Endothelial cell of umbilical vein (primary cell): ENCODE measurements around the gene MYH15.

Experiments
- CTCF ChIP-seq, 2 donors: IDR thresholded peaks; 1 replicate in 1 of 2; 2 replicates in 1 of 2; pipeline ENCODE4 v1.5.1; 2011; ENCODE audit warnings: low read length in 2 of 2, mild to moderate bottlenecking in 2 of 2, moderate library complexity in 2 of 2, control low read depth in 1 of 2, inconsistent platforms in 1 of 2, low read depth in 1 of 2; ENCODE audit not compliant: insufficient read depth in 1 of 2; ENCODE audit errors: extremely low read depth in 1 of 2
- MAX ChIP-seq: IDR thresholded peaks from 2 replicates; pipeline ENCODE4 v1.6.1; 2011; ENCODE audit not compliant: insufficient read depth, insufficient read length

GRCh38 chr3:108512671-108513070, 2.3 kb upstream of the MYH15 start:
- TF ChIP-seq CTCF (IDR thresholded peaks at IDR 0.05; ENCODE audit: extremely low read depth in 1 of 2, insufficient read depth in 1 of 2, low read depth in 1 of 2, low read length in 2 of 2) (no peak), MAX (no peak)
